Smooth muscle cell of the brain vasculature (primary cell): Measurements from ENCODE around the gene IRAK4.

Source experiments
- DNase-seq: peaks from one replicate; pipeline ENCODE4 v3.0.0-alpha.2; 2012; ENCODE audit warnings: low read depth, low spot score

IRAK4 gene

GRCh38 chr12:43766291-43766690, 7.5 kb downstream of the IRAK4 start:
- DNase-seq: no peak

GRCh38 chr12:43776498-43776897, 17.7 kb downstream of the IRAK4 start:
- no peak for DNase-seq

- DNase-seq: no peak
Observed at GRCh38 chr12:43786899-43787693, 28.3 kb downstream of the IRAK4 start.

- no peak for DNase-seq
Observed at GRCh38 chr12:43789941-43790340, 31.2 kb downstream of the IRAK4 start.

DNA sequence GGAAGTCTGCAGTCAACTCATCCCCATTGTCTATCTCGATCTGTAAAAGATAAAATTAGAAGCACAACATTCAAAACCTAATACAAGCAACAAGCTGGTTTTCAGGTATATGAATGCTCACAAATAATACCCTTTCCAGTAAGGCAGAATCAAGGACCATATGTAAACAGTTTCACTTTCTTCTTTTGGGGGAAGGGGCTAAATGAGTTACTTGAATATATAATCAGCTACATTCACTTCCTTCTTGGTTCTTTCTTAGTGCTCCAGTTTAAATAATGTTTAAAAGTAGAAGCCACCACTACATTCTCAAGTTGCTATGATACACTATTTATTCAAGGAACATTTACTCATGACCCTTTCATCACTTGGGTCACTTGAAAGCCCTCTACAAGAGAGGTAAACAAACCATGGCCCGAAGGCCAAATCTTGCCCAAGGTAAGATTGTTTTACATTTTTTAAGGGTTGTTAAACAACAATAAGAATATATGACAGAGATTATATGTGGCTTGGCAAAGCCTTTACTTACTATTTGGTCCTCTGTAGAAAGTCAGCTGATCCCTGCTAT, 37.0 kb downstream of the IRAK4 start:
- DNase-seq: no peak

- DNase-seq: no peak
Observed at GRCh38 chr12:43797561-43798217, 38.9 kb downstream of the IRAK4 start.

DNA sequence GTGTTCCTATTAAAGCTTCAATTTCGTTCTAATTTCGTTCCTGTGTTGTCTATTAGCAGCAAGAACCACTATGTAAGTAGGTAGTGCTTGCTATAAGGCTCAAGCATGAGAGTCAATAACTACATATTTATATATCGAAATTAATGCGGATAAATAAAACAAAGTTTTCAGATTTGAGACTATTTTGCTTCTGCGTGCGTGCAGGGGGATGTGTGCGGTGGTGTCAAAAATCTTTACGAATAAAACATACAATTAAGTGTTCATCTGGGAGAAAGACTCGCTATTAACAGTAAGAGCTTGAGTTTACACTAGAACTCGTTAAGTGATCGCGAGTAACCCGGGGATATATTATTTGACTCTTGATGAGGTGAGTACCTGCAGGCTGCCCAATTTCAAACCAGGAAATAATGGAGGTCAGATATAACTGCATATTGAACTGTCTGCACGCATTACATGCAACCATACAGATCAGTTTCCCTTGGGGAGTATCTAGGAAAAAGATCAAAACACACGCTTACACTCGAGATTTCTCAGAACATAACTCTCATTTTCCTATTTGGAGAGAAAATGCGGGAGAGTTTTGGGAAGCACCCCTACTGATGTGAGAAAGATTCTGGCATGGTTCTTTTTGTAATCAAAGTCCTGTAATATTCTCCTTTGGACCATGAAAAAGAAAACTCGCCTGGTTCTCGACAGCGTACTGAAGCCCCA, 46.6 kb downstream of the IRAK4 start:
- no peak for DNase-seq

GRCh38 chr12:43805860-43806736, 47.3 kb downstream of the IRAK4 start, which contains the start of gene TWF1:
Gene TWF1 (minus strand): TSS chr12:43806317. CDS start chr12:43806245, 72 bp downstream.
- peak; percentile 43 for DNase-seq

- no peak for DNase-seq
Observed at GRCh38 chr12:43806737-43807072, 48.0 kb downstream of the IRAK4 start.

DNA sequence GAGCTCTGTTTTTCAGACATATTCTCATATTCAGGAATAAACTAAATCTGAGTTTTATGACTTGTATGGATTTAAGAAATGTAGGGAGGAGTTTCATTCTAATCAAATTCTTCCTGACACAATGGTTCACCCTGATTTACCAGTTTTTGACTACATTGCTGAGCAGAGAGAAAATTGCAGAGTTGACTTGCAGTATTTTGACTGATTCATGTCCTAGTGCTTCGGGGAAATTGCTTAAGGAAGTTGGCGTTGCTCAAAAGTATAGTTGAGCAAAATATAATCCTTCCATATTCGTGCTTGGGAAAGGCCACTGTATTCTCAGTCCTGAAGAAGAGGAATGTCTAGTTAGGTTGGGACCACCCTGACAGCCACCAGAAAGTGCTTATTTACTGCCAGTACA, 48.6 kb downstream of the IRAK4 start:
- no peak for DNase-seq

DNA sequence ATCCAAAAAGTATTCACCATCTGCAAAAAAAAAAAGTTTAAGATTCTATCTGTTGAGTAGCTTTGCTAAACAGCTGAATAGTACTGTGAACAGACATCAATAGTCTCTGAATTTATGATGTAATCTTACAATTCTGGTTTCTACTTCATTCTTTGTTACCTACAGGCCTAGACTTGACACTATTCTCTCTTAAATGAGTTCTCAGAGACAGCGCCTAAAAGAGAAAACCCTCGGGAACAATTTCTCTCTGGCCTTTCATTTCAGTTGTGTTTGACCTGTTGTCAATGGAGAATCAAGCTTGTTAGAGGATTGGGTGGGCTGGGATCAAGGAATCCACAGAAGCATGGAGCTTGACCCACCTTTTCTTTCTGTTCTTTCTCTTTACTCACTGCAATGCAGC, 53.3 kb downstream of the IRAK4 start:
- DNase-seq: no peak

DNA sequence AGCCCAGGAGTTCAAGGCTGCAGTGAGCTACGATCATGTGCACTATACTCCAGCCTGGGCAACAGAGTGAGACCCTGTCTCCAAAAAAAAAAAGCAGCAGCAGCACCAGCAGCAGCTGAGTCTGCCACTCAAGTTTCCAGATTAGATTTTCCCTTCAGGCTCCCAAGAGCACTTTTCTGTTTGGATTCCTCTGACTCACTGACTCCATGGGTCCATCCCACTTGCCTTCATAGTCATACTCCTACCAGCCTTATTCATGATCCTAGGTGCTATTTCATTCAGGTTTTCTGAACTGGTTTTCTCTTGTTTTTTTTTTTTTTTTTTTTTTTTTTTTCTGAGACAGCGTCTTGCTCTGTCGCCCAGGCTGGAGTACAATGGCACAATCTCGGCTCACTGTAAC, 54.2 kb downstream of the IRAK4 start:
- DNase-seq: no peak

- no peak for DNase-seq
Observed at GRCh38 chr12:43815416-43815815, 56.7 kb downstream of the IRAK4 start.

GRCh38 chr12:43816168-43816567, 57.4 kb downstream of the IRAK4 start:
- DNase-seq: no peak

DNA sequence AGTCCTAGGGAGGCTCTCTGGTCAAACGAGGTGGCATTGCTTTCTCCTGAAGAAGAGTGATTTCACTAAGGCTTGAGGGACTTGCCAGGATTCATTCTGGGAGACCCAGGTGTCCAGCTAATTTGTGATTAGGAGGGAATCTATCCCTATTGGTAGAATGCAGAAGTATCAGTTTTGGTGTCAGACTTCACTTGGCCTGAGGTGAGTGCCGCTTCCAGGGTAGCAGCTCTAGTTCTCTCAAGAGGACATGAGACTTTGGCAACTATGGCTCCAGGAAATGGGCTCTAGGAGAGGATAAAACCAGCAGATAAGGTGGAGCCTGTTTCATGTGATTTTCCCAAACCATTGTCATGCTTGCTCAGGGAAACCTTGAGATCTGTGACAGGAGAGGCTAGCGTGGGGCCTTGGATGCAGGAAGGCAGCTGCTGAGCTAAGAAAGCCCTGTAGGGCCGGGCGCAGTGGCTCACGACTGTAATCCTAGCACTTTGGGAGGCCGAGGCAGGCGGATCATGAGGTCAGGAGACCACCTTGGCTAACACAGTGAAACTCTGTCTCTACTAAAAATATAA, 65.5 kb downstream of the IRAK4 start:
- no peak for DNase-seq

DNA sequence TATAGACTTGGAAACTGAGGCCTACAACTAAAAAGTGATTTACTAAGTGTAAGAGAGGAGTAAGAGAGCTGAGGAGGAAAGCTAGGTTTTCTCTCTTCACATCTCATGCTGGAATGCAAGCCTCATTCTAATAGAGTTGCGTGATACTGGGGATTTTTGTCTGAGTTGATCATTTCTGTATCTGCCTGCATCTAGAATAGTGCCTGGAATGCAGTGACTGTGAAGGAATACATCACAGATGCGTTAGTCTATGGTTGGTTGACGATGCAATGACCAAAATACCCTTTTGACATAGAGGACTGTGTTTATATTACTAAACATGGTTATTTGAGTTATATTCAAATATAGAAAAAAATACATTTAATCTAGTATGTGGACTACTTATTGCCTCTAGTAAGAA, 67.9 kb downstream of the IRAK4 start:
- DNase-seq: no peak

DNA sequence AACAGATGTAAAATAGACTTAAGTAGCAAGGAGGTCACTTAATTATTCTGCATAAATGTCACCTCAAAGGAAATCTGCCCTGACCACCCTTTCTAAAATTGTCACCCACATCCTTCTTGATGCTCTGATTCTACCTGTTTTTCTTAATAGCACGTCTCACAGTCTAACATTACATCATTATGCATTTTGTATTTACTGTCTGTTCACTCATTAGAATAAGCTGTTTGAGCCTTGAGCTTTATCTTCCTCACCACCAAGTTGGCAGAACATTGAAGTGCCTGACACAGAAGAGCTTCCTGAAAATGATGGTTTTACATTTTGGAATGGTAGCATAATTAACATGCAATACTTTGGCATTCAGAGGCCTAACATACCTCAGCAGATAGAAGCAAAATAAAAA, 68.3 kb downstream of the IRAK4 start:
- no peak for DNase-seq

GRCh38 chr12:43832463-43833168, 73.9 kb downstream of the IRAK4 start:
- no peak for DNase-seq

GRCh38 chr12:43835264-43835655, 76.5 kb downstream of the IRAK4 start:
- DNase-seq: no peak
